MM.1S (cell line): Measurements from ENCODE around the gene CSTF2T.

ENCODE experiments used
- DNase-seq: peaks from one replicate; pipeline ENCODE4 v3.0.0-alpha.2; 2015
- H2AFZ ChIP-seq: fragments of 300-600 bp; sonication (generic); 2 replicates; pipeline ENCODE4 v1.6.0; 2016; ENCODE audit warnings: antibody characterized with exemption, low read length
- H3F3A ChIP-seq: fragments of 300-600 bp; sonication (generic); 2 replicates; pipeline ENCODE4 v1.6.1; 2016; ENCODE audit warnings: mild to moderate bottlenecking, antibody characterized with exemption, low read length, moderate library complexity, mixed read lengths; ENCODE audit not compliant: insufficient read depth
- H3K27ac ChIP-seq: fragments of 300-600 bp; sonication (generic); 2 replicates; pipeline ENCODE4 v1.5.1; 2016; ENCODE audit warnings: mild to moderate bottlenecking, low read length
- H3K27me3 ChIP-seq: fragments of 300-600 bp; sonication (generic); replicated peaks from 2 replicates; pipeline ENCODE4 v1.6.0; 2016; ENCODE audit warnings: low read length; ENCODE audit not compliant: insufficient read depth
- H3K36me3 ChIP-seq: fragments of 300-600 bp; sonication (generic); replicated peaks from 2 replicates; pipeline ENCODE4 v1.6.1; 2016; ENCODE audit warnings: mild to moderate bottlenecking, low read length, mixed read lengths; ENCODE audit not compliant: insufficient read depth
- H3K4me1 ChIP-seq: fragments of 300-600 bp; sonication (generic); 2 replicates; pipeline ENCODE4 v1.6.1; 2016; ENCODE audit warnings: low read length, mixed read lengths
- H3K4me2 ChIP-seq: fragments of 300-600 bp; sonication (generic); 2 replicates; pipeline ENCODE4 v1.6.0; 2016; ENCODE audit warnings: low read depth, low read length
- H3K4me3 ChIP-seq: fragments of 300-600 bp; sonication (generic); 2 replicates; pipeline ENCODE4 v1.5.1; 2016; ENCODE audit warnings: low read length, mixed read lengths
- H3K79me2 ChIP-seq: fragments of 300-600 bp; sonication (generic); 2 replicates; pipeline ENCODE4 v1.6.1; 2016; ENCODE audit warnings: mixed run types, low read length, mixed read lengths
- H3K9ac ChIP-seq: fragments of 300-600 bp; sonication (generic); 2 replicates; pipeline ENCODE4 v1.6.1; 2016; ENCODE audit warnings: low read length, mixed read lengths
- H3K9me2 ChIP-seq: fragments of 300-600 bp; sonication (generic); replicated peaks from 2 replicates; pipeline ENCODE4 v1.6.1; 2016; ENCODE audit warnings: mild to moderate bottlenecking, low read length, mixed read lengths; ENCODE audit not compliant: insufficient read depth
- H3K9me3 ChIP-seq: fragments of 300-600 bp; sonication (generic); replicated peaks from 2 replicates; pipeline ENCODE4 v1.6.1; 2016; ENCODE audit warnings: mild to moderate bottlenecking, low read length, mixed read lengths; ENCODE audit not compliant: insufficient read depth
- H4K20me1 ChIP-seq: fragments of 300-600 bp; sonication (generic); 2 replicates; pipeline ENCODE4 v1.6.1; 2016; ENCODE audit warnings: mild to moderate bottlenecking, low read length, moderate library complexity, mixed read lengths; ENCODE audit not compliant: insufficient read depth
- EZH2 ChIP-seq: fragments of 300-600 bp; sonication (generic); optimal IDR thresholded peaks from 2 replicates; pipeline ENCODE3; 2017; ENCODE audit warnings: low read depth, mild to moderate bottlenecking, antibody characterized with exemption, low read length, mixed read lengths
- EZH2phosphoT487 ChIP-seq: fragments of 300-600 bp; sonication (generic); IDR thresholded peaks from 2 replicates; pipeline ENCODE4 v1.6.1; 2018; ENCODE audit warnings: antibody characterized with exemption, low read length
- TF ChIP-seq, protein P1 (sequence below): fragments of 300-600 bp; sonication (generic); IDR thresholded peaks from 2 replicates; pipeline ENCODE4 v1.5.1; 2016; ENCODE audit warnings: antibody characterized with exemption, low read length, mixed read lengths

Gene CSTF2T

DNA sequence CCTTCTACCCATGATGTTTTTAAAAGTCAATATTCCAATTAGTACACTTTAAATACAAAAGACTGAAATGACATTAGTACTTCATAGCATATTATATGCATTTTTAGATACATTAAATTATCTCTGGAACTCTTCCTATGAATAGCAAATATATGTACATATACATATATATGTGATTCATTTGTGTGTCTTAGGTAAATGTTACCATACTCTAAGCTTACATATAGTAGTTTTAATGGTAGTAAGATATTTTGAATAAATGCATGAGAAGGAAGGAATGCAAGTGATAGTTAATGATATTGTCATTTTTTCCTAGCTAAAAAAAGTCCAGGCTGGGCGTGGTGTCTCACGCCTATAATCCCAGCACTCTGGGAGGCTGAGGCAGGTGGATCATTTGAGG lies 46.0 kb upstream of the CSTF2T start:
- Histone ChIP-seq H3K9me3 (no peaks in the 10 kb centered on the region), H3K9me2 (no peaks in the 10 kb centered on the region), H3K27me3 (no peaks in the 10 kb centered on the region), H3K4me3 (no peak overlapping the region), H3K4me2 (no peak overlapping the region), H3K27ac (no peak overlapping the region), H2AFZ (no peak overlapping the region), H3K9ac (no peak overlapping the region), H4K20me1 (no peaks in the 10 kb centered on the region), H3K36me3 (no peaks in the 10 kb centered on the region), H3K4me1 (no peaks in the 10 kb centered on the region), H3K79me2 (no peaks in the 10 kb centered on the region), H3F3A (no peaks in the 10 kb centered on the region)
- DNase-seq: no peak
- TF ChIP-seq, protein P1, sequence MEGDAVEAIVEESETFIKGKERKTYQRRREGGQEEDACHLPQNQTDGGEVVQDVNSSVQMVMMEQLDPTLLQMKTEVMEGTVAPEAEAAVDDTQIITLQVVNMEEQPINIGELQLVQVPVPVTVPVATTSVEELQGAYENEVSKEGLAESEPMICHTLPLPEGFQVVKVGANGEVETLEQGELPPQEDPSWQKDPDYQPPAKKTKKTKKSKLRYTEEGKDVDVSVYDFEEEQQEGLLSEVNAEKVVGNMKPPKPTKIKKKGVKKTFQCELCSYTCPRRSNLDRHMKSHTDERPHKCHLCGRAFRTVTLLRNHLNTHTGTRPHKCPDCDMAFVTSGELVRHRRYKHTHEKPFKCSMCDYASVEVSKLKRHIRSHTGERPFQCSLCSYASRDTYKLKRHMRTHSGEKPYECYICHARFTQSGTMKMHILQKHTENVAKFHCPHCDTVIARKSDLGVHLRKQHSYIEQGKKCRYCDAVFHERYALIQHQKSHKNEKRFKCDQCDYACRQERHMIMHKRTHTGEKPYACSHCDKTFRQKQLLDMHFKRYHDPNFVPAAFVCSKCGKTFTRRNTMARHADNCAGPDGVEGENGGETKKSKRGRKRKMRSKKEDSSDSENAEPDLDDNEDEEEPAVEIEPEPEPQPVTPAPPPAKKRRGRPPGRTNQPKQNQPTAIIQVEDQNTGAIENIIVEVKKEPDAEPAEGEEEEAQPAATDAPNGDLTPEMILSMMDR: no peak
- TF ChIP-seq EZH2 (no peak), EZH2phosphoT487 (no peak)

DNA sequence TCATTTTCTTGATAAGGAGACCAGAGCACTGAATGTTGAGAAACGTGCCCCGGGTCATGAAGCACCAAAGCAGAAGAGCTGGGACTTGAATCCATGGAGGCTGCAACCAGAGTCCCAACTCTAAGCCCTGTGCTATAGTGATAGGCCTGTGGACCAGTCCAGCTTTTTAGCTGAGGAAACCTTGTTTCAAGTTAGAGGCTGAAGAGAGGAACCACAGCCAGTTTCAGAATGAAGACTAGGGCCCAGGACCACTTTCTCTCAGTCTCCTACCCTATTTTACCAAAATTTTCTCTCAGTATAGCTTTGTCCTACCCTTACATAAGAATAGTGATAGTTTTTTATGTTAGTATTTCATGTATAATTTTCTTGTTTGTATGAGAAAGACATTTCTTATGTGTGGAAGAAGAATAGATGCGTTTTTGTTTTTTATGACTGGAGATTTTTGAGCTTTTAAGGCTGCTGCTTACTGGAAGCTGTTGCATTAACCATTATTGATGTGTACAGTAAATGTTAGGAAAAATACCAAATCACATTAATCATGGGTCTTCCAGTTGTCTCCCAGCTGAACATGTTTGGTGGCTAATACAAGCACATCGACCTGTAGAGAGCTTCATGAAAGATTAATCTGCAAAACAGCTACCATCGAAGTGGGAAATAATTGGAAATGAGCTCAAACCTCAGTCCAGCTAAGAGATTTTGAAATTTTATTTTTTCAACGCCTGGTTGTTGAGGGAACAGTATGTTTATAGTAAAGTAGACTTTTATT lies 45.0 kb upstream of the CSTF2T start:
- H4K20me1 ChIP-seq: no peaks in the 10 kb centered on the region
- H3K9me2 ChIP-seq: no peaks in the 10 kb centered on the region
- H3K36me3 ChIP-seq: no peaks in the 10 kb centered on the region
- no peak overlapping the region for H3K9ac ChIP-seq
- no peaks in the 10 kb centered on the region for H3K79me2 ChIP-seq
- H3F3A ChIP-seq: no peaks in the 10 kb centered on the region
- no peak overlapping the region for H3K4me2 ChIP-seq
- H3K27me3 ChIP-seq: no peaks in the 10 kb centered on the region
- no peak for DNase-seq
- no peaks in the 10 kb centered on the region for H3K9me3 ChIP-seq
- TF ChIP-seq, protein P1: no peak
- no peak for TF ChIP-seq EZH2
- no peak for TF ChIP-seq EZH2phosphoT487
- no peak overlapping the region for H3K27ac ChIP-seq
- no peaks in the 10 kb centered on the region for H3K4me1 ChIP-seq
- no peak overlapping the region for H3K4me3 ChIP-seq
- H2AFZ ChIP-seq: no peak overlapping the region

DNA sequence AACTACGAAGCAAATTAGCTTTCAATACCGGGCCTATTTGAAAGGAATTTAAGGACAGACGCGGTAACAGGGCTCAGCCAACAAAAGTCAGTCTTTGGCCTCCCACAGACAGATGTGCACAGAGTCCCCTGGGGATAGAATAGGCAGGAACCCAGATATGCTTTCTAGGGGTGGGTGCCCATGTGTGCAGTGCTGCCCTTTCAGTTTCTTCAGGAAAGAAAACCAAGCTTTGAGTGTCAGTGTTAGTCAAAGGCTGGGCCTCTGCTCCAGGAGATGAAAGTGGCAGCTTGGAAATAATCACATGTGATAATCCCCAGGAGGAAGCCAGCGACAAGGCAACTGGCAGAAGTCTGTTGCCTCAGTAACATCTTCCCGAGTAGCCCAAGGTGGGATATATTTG lies 43.8 kb upstream of the CSTF2T start:
- Histone ChIP-seq H3K27me3 (no peaks in the 10 kb centered on the region), H3K79me2 (no peaks in the 10 kb centered on the region), H3K9ac (no peak overlapping the region), H3K36me3 (no peaks in the 10 kb centered on the region), H3K9me2 (no peaks in the 10 kb centered on the region), H3K4me1 (no peaks in the 10 kb centered on the region), H4K20me1 (no peaks in the 10 kb centered on the region), H3K9me3 (no peaks in the 10 kb centered on the region), H3F3A (no peaks in the 10 kb centered on the region), H3K27ac (no peak overlapping the region), H3K4me2 (no peak overlapping the region), H2AFZ (no peak overlapping the region), H3K4me3 (no peak overlapping the region)
- no peak for DNase-seq
- TF ChIP-seq, protein P1: no peak
- no peak for TF ChIP-seq EZH2
- TF ChIP-seq EZH2phosphoT487: no peak
